Measurements from ENCODE around the gene CALY.

Gene CALY

DNA sequence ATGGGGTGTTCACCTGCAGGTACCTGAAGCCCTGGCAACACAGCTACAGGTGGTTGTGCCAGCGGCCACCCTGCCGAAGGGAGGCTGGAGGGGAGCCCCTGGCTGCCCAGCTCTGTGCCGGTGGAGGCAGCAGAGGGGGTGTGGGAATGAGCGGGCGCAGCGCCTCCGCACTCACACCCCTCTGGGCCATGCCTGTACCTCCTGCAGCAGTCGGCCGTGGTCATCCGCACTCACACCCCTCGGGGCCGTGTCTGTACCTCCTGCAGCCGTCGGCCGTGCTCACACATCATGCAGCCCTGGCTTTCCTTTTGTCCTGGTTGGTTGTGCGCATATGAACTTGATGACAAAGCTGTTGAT lies 26.3 kb downstream of the CALY start:
- TF ChIP-seq, protein P1, sequence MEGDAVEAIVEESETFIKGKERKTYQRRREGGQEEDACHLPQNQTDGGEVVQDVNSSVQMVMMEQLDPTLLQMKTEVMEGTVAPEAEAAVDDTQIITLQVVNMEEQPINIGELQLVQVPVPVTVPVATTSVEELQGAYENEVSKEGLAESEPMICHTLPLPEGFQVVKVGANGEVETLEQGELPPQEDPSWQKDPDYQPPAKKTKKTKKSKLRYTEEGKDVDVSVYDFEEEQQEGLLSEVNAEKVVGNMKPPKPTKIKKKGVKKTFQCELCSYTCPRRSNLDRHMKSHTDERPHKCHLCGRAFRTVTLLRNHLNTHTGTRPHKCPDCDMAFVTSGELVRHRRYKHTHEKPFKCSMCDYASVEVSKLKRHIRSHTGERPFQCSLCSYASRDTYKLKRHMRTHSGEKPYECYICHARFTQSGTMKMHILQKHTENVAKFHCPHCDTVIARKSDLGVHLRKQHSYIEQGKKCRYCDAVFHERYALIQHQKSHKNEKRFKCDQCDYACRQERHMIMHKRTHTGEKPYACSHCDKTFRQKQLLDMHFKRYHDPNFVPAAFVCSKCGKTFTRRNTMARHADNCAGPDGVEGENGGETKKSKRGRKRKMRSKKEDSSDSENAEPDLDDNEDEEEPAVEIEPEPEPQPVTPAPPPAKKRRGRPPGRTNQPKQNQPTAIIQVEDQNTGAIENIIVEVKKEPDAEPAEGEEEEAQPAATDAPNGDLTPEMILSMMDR (IDR thresholded peaks at IDR 0.05) = no peak

DNA sequence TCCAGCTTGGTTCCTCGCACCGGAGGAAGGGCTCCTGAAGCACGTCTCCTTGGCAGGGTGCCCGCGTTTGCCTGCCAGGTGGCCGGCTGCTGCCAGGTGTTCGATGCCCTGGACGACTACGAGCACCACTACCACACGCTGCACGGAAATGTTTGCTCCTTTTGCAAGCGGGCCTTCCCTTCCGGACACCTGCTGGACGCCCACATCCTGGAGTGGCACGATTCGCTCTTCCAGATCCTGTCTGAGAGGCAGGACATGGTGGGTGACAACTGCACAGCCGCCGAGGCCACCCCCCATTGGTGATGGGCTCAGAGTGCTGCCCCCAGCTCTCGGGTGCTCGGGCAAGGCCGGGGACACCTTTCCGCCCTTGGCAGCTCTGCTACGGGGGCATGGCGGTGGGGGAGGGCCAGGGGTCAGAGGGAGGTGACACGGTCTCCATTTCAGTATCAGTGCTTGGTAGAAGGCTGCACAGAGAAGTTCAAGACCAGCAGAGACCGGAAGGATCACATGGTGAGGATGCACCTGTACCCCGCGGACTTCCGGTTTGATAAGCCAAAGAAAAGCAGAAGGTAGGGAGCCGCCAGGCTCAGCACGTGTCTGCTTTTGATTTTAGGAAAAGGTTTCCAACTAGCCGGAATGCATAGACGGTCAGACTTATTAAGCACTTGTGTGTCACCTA lies 26.8 kb downstream of the CALY start:
- TF ChIP-seq, protein P1 (IDR thresholded peaks at IDR 0.05) = no peak

DNA sequence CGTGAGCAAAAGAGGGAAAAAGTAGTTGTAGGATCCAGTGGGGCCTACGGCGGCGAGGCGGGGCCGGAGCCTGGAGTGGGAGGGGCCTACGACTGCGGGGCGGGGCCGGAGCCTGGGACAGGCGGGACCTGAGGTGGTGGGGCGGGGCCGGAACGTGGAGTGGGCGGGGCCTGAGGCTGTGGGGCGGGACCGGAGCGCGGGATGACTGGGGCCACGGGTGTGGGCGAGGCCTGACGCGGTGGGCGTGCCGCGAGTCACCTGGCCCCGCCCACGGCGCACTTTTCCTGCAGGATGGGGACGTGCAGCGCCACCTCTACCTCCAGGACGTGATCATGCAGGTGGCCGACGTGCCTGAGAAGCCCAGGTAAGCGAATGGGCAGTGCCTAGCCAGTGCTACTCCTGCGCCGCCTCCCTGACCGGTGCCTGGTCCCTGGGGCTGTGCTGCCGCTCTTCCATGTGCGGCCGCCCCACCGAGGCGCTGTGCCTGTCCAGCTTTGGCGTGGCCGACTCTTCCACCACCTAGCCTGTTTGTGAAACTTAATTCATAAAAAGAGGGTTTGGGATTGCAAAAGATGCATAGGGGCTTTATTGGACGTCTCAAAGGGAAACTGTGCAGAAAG lies 27.5 kb downstream of the CALY start:
- TF ChIP-seq, protein P1 (IDR thresholded peaks at IDR 0.05) = peak; percentile 31; the same call in 1 of the 2 replicates

DNA sequence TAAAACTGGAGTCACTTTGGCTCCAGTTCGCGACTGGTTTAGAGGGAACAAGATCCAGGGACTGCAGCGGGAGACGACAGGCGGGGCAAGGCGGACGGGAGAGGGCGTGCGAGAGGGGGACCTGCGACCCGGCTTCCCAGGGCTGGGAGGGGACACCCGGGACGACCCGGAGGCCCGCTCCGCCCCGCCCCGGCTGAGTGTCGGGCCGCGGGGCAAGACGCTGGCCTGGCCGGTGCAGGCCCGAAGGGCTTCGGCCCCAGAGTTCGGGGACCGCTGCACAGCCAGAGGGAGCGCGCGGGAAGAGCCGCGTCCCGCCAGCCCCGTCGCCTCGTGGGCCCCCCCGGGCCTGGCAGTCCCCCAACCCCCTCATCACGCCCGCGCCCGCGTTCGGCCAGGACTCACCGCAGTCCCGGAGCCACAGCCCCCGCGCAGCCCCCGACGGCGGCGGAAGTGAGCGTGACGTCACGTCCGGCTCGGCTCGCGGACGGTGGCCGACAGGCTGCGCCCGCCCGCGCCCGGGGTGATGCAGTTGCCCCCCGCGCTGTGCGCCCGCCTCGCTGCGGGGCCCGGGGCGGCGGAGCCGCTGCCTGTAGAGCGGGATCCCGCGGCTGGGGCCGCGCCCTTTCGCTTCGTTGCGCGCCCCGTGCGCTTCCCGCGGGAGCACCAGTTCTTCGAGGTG lies 28.1 kb downstream of the CALY start, which contains the start of the genes TUBGCP2 and ZNF511:
Gene TUBGCP2, minus strand, starts transcription at position 452 of the 679 bp plus-strand sequence. CDS start 5,931 bp downstream, outside the sequence.
Gene ZNF511, plus strand, starts transcription at position 494 of the 679 bp plus-strand sequence. Its CDS starts 30 bp downstream, at position 524.
- TF ChIP-seq, protein P1 (IDR thresholded peaks at IDR 0.05) = no peak

DNA sequence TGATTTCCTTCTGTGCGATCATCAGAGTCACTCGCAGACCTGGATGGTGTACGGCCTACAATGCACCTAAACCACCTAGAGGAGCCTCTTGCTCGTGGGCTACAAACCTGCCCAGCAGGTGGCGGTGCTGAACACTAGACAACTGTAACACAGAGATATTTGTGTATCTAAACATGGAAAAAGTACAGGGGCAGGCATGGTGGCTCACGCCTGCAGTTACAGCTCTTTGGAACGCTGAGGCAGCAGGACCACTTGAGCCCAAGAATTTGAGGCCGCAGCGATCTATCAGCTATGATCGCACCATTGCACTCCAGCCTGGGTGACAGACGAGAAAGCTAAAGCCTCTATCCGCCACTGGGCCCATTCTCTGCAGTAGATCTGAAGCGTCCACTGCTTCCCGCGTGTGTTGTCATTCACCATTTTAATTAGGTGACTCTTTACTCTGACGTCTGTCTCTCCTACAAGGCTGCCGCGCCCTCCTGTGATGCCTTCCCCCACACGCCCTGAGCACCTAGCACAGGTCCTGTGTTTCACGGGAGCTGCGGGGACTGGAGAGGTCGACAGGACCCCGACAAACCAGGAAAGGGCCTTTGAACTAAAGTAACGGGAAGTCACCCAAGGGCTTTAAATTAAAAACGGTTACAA lies 28.8 kb downstream of the CALY start:
- TF ChIP-seq, protein P1 (IDR thresholded peaks at IDR 0.05) = peak; percentile 91

DNA sequence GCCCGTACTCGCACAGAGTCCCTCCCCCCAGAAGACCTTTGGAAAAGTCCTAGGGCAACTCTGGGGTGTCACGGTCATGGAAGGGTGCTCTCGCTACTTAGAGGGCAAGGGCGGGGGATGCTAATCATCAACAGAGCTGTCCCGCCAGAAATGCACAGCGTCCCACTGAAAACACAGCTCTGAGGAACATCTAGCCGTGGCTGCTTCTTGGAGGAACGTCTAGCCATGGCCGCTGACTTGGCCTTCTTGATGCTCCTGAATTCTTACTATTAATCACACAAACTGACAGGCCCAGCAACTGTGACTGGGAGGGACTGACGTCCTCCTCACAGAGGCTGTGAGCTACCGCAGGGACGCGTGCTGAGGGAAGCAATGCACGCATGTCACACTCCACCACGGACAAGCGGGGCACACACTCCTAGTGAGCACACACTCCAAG lies 29.7 kb downstream of the CALY start:
- TF ChIP-seq, protein P1 (IDR thresholded peaks at IDR 0.05) = no peak

DNA sequence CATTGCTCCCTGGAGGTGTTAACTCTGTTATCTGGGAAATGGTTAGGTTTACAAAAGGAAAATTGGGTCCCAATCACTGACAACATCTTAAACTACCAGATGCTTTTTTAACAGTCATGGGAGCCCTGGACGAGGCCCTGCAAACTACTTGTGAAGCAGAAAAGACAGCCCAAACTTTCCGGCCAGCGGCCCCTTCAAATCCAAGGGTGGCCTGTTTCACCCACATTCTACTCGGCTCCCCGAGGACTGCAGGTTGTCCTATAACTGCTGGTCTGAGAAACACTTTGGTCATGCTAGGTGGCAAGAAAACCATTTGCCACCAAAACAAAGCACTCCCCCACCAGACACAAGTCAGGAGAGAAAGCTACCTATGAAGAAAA lies 30.6 kb downstream of the CALY start:
- TF ChIP-seq, protein P1 (IDR thresholded peaks at IDR 0.05) = no peak

All from LNCAP (cell line).